Endothelial cell of umbilical vein (primary cell): Measurements from ENCODE around the gene FANCF. TPM values are rescaled to one million over a fixed set of nuclear protein-coding genes. Genes with fewer than 3 reads are reported as not detected.

Experiments used
- BruUV-seq: library from RNA; stranded (reverse); fragments of 400-500 nt; replicated peaks from 2 replicates; lab custom pipeline; 2021; lab: Mats Ljungman, UMichigan
- CTCF ChIA-PET: fragments of 300-600, 350-600 bp; sonication (Branson Sonifier 250); formaldehyde crosslinking; loops from one replicate; lab custom pipeline; 2021; ENCODE audit warnings: antibody characterized with exemption, inconsistent platforms; lab: Charles Lee
- POLR2A ChIA-PET: fragments of 300-600, 350-600 bp; sonication (Branson Sonifier 250); formaldehyde crosslinking; loops from one replicate; lab custom pipeline; 2021; ENCODE audit warnings: antibody characterized with exemption, inconsistent platforms; lab: Charles Lee
- DNase-seq: peaks from one replicate; pipeline ENCODE4 v3.0.0-alpha.2; 2011; ENCODE audit warnings: low read depth, low spot score
- FAIRE-seq: peaks from 2 replicates; lab custom pipeline; 2011; peaks lifted over from hg19 to GRCh38; lab: Jason Lieb, UNC
- H2AFZ ChIP-seq: 2 replicates; pipeline ENCODE4 v1.6.0; 2012; ENCODE audit warnings: low read depth, low read length, control low read depth, inconsistent platforms
- H3K27ac ChIP-seq: 2 replicates; pipeline ENCODE4 v1.5.1; 2011; ENCODE audit warnings: low read depth, mild to moderate bottlenecking, control low read depth, low read length, moderate library complexity; ENCODE audit not compliant: insufficient read depth
- H3K27me3 ChIP-seq, 2 experiments: 2 replicates each; pipeline versions ENCODE4 v1.6.0 to v1.6.1; 2011; ENCODE audit warnings: low read length in 2 of 2, mixed read lengths in 1 of 2; ENCODE audit not compliant: control insufficient read depth in 2 of 2, insufficient read depth in 2 of 2
- H3K36me3 ChIP-seq, 2 experiments: 2 replicates in 1 of 2; 3 replicates in 1 of 2; pipeline ENCODE4 v1.5.1; 2011; ENCODE audit warnings: low read length in 2 of 2, mild to moderate bottlenecking in 1 of 2, moderate library complexity in 1 of 2; ENCODE audit not compliant: control insufficient read depth in 2 of 2, insufficient read depth in 2 of 2; ENCODE audit errors: extremely low read depth in 1 of 2
- H3K4me1 ChIP-seq: 3 replicates; pipeline ENCODE4 v1.5.1; 2011; ENCODE audit warnings: mild to moderate bottlenecking, low read length; ENCODE audit not compliant: control insufficient read depth, insufficient read depth; ENCODE audit errors: extremely low read depth
- H3K4me2 ChIP-seq: 2 replicates; pipeline ENCODE4 v1.6.1; 2011; ENCODE audit warnings: low read length, control low read depth, mixed read lengths; ENCODE audit not compliant: insufficient read depth
- H3K4me3 ChIP-seq, 3 experiments: fragments of 200-600 bp in 1 of 3; sonication (generic), shearing (Covaris generic) in 1 of 3; replicated peaks in 1 of 3; 2 replicates each; pipeline ENCODE4 v1.5.1; 2011 to 2016; ENCODE audit warnings: control low read depth in 3 of 3, low read length in 3 of 3, mild to moderate bottlenecking in 2 of 3, inconsistent platforms in 1 of 3, low read depth in 1 of 3, moderate library complexity in 1 of 3; ENCODE audit not compliant: insufficient read depth in 1 of 3
- H3K79me2 ChIP-seq: 2 replicates; pipeline ENCODE4 v1.6.0; 2012; ENCODE audit warnings: low read length, inconsistent platforms; ENCODE audit not compliant: control insufficient read depth, insufficient read depth
- H3K9ac ChIP-seq: replicated peaks from 2 replicates; pipeline ENCODE3; 2011; ENCODE audit warnings: low read length, control low read depth; ENCODE audit not compliant: insufficient read depth; ENCODE audit errors: extremely low read depth
- H3K9me1 ChIP-seq: replicated peaks from 3 replicates; pipeline ENCODE4 v1.6.0; 2011; ENCODE audit warnings: mild to moderate bottlenecking, low read length; ENCODE audit not compliant: control insufficient read depth, insufficient read depth; ENCODE audit errors: extremely low read depth
- H3K9me3 ChIP-seq: replicated peaks from 2 replicates; pipeline ENCODE4 v1.5.1; 2012; ENCODE audit warnings: low read length, inconsistent platforms; ENCODE audit not compliant: control insufficient read depth, insufficient read depth
- H4K20me1 ChIP-seq: replicated peaks from 2 replicates; pipeline ENCODE3; 2011; ENCODE audit warnings: mild to moderate bottlenecking, low read length; ENCODE audit not compliant: control insufficient read depth, insufficient read depth; ENCODE audit errors: extremely low read depth
- EZH2 ChIP-seq: IDR thresholded peaks from 2 replicates; pipeline ENCODE4 v1.6.1; 2012; ENCODE audit warnings: borderline replicate concordance, low read depth, mild to moderate bottlenecking, moderate library complexity, low read length, inconsistent platforms; ENCODE audit not compliant: severe bottlenecking
- FOS ChIP-seq: IDR thresholded peaks from 2 replicates; pipeline ENCODE4 v1.6.1; 2011; ENCODE audit warnings: mild to moderate bottlenecking, low read length, moderate library complexity, borderline replicate concordance; ENCODE audit not compliant: insufficient read depth
- GATA2 ChIP-seq: IDR thresholded peaks from 2 replicates; pipeline ENCODE4 v1.7.0; 2011; ENCODE audit warnings: low read depth, mild to moderate bottlenecking, moderate library complexity, mixed read lengths, low read length; ENCODE audit not compliant: insufficient read length, insufficient read depth
- JUN ChIP-seq: IDR thresholded peaks from 2 replicates; pipeline ENCODE4 v1.6.1; 2011; ENCODE audit warnings: borderline replicate concordance, low read depth; ENCODE audit not compliant: insufficient read length, insufficient read depth
- MYC ChIP-seq: IDR thresholded peaks from one replicate; pipeline ENCODE4 v1.6.1; 2011; ENCODE audit warnings: mild to moderate bottlenecking, low read depth, low read length
- POLR2A ChIP-seq: IDR thresholded peaks from 2 replicates; pipeline ENCODE4 v1.6.1; 2012; ENCODE audit warnings: low read depth, mild to moderate bottlenecking, control low read depth, low read length
- POLR2AphosphoS5 ChIP-seq: IDR thresholded peaks from 2 replicates; pipeline ENCODE4 v1.6.1; 2012; ENCODE audit warnings: low read depth, mild to moderate bottlenecking, control low read depth, low read length, moderate library complexity; ENCODE audit not compliant: insufficient read depth
- dilution Hi-C: fragments of 300-500 bp; cut with MboI; formaldehyde crosslinking; loops from one replicate; pipeline ENCODE4 v1.15.0; 2019; ENCODE audit warnings: low sequenced_read_pairs; ENCODE audit not compliant: extremely low pct_ligation_motif_present
- intact Hi-C: fragments of 100-400 bp; cut with micrococcal nuclease; formaldehyde crosslinking; loops from one replicate; pipeline ENCODE4 v1.10.0; 2022
- polyA plus RNA-seq, 4 experiments: library from polyadenylated mRNA; depleted of rRNA in 3 of 4; stranded (reverse) in 3 of 4; unstranded in 1 of 4; fragments of >200 nt; gene quantifications; 2 replicates each; pipeline versions ENCODE4 v1.2.1 to v1.2.3, GENCODE V29; 2011 to 2012; ENCODE audit warnings: missing spikeins in 1 of 4
- total RNA-seq: library from RNA; stranded (reverse); gene quantifications from 2 replicates; pipeline ENCODE4 v1.2.3, GENCODE V29; 2021
- TF ChIP-seq, protein P1 (sequence below), 2 donors: IDR thresholded peaks; 1 replicate in 1 of 2; 2 replicates in 1 of 2; pipeline ENCODE4 v1.5.1; 2011; ENCODE audit warnings: low read length in 2 of 2, mild to moderate bottlenecking in 2 of 2, moderate library complexity in 2 of 2, control low read depth in 1 of 2, inconsistent platforms in 1 of 2, low read depth in 1 of 2; ENCODE audit not compliant: insufficient read depth in 1 of 2; ENCODE audit errors: extremely low read depth in 1 of 2
- TF ChIP-seq, protein P2 (sequence below): IDR thresholded peaks from 2 replicates; pipeline ENCODE4 v1.6.1; 2011; ENCODE audit not compliant: insufficient read depth, insufficient read length

The FANCF gene
- total and polyA plus RNA-seq, 2 donors (not counting 3 experiments of a cell fraction or from before 2014, with no cell fraction given): 2.6 to 7.6 TPM

DNA sequence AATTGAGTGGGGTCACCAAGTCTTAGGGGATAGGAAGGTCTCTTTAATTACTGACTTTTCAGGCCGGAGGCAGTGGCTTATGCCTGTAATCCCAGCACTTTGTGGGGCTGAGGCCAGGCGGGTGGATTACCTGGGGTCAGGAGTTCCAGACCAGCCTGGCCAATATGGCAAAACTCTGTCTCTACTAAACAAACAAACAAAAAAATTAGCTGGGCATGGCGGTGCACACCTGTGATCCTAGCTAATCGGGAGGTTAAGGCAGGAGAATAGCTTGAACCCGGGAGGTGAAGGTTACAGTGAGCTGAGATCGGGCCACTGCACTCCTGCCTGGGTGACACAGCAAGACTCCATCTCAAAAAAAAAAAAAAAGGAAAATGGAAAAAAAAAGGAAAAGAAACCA lies 1.8 kb upstream of the FANCF start:
- TF ChIP-seq, protein P1, sequence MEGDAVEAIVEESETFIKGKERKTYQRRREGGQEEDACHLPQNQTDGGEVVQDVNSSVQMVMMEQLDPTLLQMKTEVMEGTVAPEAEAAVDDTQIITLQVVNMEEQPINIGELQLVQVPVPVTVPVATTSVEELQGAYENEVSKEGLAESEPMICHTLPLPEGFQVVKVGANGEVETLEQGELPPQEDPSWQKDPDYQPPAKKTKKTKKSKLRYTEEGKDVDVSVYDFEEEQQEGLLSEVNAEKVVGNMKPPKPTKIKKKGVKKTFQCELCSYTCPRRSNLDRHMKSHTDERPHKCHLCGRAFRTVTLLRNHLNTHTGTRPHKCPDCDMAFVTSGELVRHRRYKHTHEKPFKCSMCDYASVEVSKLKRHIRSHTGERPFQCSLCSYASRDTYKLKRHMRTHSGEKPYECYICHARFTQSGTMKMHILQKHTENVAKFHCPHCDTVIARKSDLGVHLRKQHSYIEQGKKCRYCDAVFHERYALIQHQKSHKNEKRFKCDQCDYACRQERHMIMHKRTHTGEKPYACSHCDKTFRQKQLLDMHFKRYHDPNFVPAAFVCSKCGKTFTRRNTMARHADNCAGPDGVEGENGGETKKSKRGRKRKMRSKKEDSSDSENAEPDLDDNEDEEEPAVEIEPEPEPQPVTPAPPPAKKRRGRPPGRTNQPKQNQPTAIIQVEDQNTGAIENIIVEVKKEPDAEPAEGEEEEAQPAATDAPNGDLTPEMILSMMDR (IDR thresholded peaks at IDR 0.05; ENCODE audit: extremely low read depth in 1 of 2, insufficient read depth in 1 of 2, low read depth in 1 of 2, low read length in 2 of 2): no peak
- TF ChIP-seq GATA2: no peak
- TF ChIP-seq POLR2A: no peak
- TF ChIP-seq FOS: no peak
- peaks cover 6% of the 10 kb centered on the region for H3K79me2 ChIP-seq
- no peak overlapping the region for H3K9ac ChIP-seq
- FAIRE-seq (no peak), DNase-seq (no peak)
- H3K9me1 ChIP-seq: peaks cover 2% of the 10 kb centered on the region
- H3K27ac ChIP-seq: no peak overlapping the region
- ChIA-PET CTCF (no interaction called here), POLR2A (no interaction called here)
- dilution Hi-C loops: no loop called here
- no peaks in the 10 kb centered on the region for H4K20me1 ChIP-seq
- H3K4me3 ChIP-seq: no peak overlapping the region
- peaks cover 12% of the 10 kb centered on the region for H3K4me1 ChIP-seq
- intact Hi-C loops: loop anchor here (5.0 kb wide), 1 partner anchor 100 kb away; no protein-coding TSS in a partner anchor
- no peaks in the 10 kb centered on the region for H3K9me3 ChIP-seq
- H3K4me2 ChIP-seq: no peak overlapping the region
- H3K36me3 ChIP-seq: no peaks in the 10 kb centered on the region
- no peak overlapping the region for H2AFZ ChIP-seq
- no TSS peak for BruUV-seq
- H3K27me3 ChIP-seq: no peaks in the 10 kb centered on the region

DNA sequence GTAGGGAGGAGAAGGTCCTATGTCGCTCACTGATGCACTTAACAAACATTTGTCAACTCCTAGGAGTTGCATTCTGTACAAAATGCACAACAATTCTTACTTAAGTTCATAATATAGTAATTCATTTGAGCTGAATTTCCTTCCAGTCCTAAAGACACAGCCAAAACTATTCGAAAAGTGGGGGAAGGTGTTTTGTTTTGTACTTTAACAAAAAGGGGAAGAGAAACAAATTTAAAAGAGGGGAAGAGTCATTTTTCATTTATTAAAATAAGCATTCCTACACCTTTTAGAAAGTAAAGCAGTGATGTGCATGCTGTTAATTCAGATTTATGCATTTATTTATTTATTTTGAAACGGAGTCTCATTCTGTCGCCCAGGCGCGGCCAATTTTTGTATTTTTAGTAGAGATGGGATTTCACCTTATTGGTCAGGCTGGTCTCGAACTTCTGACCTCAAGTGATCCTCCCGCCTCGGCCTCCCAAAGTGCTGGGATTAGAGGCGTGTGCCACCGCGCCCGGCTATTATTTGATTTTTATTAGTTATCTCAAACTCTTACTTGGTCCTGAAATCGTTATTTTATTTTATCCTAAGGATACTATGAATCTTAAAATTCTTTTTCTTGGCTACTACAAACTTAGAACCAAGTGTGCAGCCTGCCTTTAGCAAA lies 1.1 kb upstream of the FANCF start:
- no peak for DNase-seq
- dilution Hi-C loops (no loop called here), intact Hi-C loops (loop anchor here (5.0 kb wide), 1 partner anchor 101 kb away; no protein-coding TSS in a partner anchor)
- Histone ChIP-seq H3K27ac (no peak overlapping the region), H2AFZ (peak overlapping the region; percentile 27), H3K4me3 (no peak overlapping the region), H3K9ac (no peak overlapping the region), H3K36me3 (no peaks in the 10 kb centered on the region), H4K20me1 (no peaks in the 10 kb centered on the region), H3K9me3 (no peaks in the 10 kb centered on the region), H3K79me2 (peaks cover 6% of the 10 kb centered on the region), H3K27me3 (no peaks in the 10 kb centered on the region), H3K4me1 (peaks cover 12% of the 10 kb centered on the region), H3K9me1 (peaks cover 2% of the 10 kb centered on the region), H3K4me2 (peak overlapping the region; percentile 94)
- ChIA-PET POLR2A (no interaction called here), CTCF (interaction anchor here (1.2 to 1.5 kb wide), 2 partner anchors 8 to 161 kb away, joined by 4 to 7 read pairs; no protein-coding TSS in a partner anchor)
- no peak for FAIRE-seq
- BruUV-seq: no TSS peak
- TF ChIP-seq JUN (no peak), POLR2AphosphoS5 (no peak), MYC (no peak), EZH2 (no peak), GATA2 (no peak)
- TF ChIP-seq, protein P1 (IDR thresholded peaks at IDR 0.05; ENCODE audit: extremely low read depth in 1 of 2, insufficient read depth in 1 of 2, low read depth in 1 of 2, low read length in 2 of 2): no peak
- TF ChIP-seq, protein P2, sequence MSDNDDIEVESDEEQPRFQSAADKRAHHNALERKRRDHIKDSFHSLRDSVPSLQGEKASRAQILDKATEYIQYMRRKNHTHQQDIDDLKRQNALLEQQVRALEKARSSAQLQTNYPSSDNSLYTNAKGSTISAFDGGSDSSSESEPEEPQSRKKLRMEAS: no peak
